ENCODE measurements around the gene RAB11FIP5.

Gene RAB11FIP5

GRCh38 chr2:73112913-73113854 is at the start of gene RAB11FIP5:
Gene RAB11FIP5, minus strand, starts transcription at chr2:73112948. Its CDS starts 171 bp downstream, at chr2:73112777.
- Histone ChIP-seq H3K4me2 (peak within 1 kb of the TSS; percentile 95 to 100 (median 99)), H3K9ac (peak within 1 kb of the TSS; percentile 71 to 91 (median 82)), H3K9me3 (replicated peaks in 1 of 11) (no peaks in the 10 kb centered on the region), H3K4me1 (peaks cover 25 to 37% (median 30%) of the 10 kb centered on the region in 10 experiments), H3K27ac (peak within 1 kb of the TSS; percentile 53 to 78 (median 72)), H3K27me3 (peaks cover 0 to 29% (median 0%) of the 10 kb centered on the region in 11 experiments; a peak in 8 of 22 replicates), H3K36me3 (no peaks in the 10 kb centered on the region), H3K4me3 (peak within 1 kb of the TSS; percentile 76 to 87 (median 80)), H4K20me1 (peaks cover 6 to 35% (median 26%) of the 10 kb centered on the region in 11 experiments; a peak in 16 of 22 replicates)
- TF ChIP-seq Cebpa-rat (IDR thresholded peaks at IDR 0.05), result no peak

DNA sequence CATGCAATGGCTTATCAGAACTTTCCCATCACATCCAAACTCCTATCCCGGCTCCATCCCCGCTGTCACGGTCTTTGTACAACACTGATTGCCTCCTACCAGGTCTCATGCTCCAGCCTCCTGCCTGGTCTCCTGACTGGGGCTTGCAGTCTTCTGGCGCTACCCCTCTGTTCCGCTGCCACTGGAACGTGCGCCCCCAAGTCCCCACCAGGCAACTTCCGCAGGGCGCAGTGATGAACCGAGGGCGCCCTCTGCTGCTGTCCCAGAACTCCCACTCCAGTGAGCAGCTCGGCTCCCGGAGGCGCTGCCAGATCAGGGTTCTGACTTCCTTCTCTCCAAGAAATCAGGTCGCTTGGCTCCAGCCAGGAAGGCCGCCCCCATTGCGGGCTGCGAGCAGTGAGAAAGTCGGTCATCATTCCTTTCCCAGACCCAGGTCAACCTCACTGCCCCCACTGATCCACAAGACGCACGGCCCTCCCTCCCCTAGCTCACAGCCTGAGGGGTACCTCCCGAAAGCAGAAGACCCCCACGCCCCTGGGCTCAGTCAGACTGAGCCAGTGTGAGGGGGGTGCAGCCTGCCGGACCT is 43.9 kb upstream of the RAB11FIP5 start:
- H3K9me3 ChIP-seq (replicated peaks in 1 of 11), result no peaks in the 10 kb centered on the region; a peak in 1 of 22 replicates
- H3K4me3 ChIP-seq, result no peak overlapping the region
- H3K9ac ChIP-seq, result no peak overlapping the region
- no peak for TF ChIP-seq Cebpa-rat (IDR thresholded peaks at IDR 0.05)
- no peaks in the 10 kb centered on the region for H3K36me3 ChIP-seq
- no peak overlapping the region for H3K4me2 ChIP-seq
- H3K4me1 ChIP-seq, result peaks cover 0 to 15% (median 4%) of the 10 kb centered on the region in 10 experiments; a peak in 8 of 20 replicates
- H4K20me1 ChIP-seq, result 0 out of 22 replicates have a peak, but pooled peaks cover 0 to 3% (median 0%) of the 10 kb centered on the region in 11 experiments
- H3K27me3 ChIP-seq, result no peaks in the 10 kb centered on the region
- H3K27ac ChIP-seq, result no peak overlapping the region

DNA sequence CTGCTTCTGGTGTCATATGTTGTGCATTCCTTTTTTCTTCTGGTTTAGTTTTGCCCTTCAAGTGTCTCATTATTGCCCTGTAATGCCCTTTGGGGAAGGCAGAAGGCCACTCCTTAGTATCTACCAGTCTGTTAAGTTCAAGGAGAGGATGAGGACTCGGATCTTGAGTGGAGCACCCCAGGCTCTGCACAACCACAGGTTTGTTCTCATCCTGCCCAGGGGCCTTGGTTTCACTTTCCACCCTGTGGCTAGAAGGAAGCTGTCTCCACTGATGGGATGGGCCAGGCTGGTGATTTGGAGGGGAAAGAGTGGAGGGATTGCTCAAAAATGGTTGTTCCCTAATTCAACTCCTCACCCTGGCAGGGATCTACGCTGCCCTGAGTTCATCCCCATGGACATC is 30.2 kb upstream of the RAB11FIP5 start:
- H3K4me1 ChIP-seq, result peaks cover 0 to 5% (median 0%) of the 10 kb centered on the region in 10 experiments; a peak in 1 of 20 replicates
- H3K4me2 ChIP-seq, result no peak overlapping the region
- no peak overlapping the region for H3K27ac ChIP-seq
- no peaks in the 10 kb centered on the region for H3K27me3 ChIP-seq
- H3K4me3 ChIP-seq, result no peak overlapping the region
- 0 out of 22 replicates have a peak, but pooled peaks cover 0 to 1% (median 0%) of the 10 kb centered on the region in 11 experiments for H3K9me3 ChIP-seq (replicated peaks in 1 of 11)
- no peak for TF ChIP-seq Cebpa-rat (IDR thresholded peaks at IDR 0.05)
- H3K36me3 ChIP-seq, result no peaks in the 10 kb centered on the region
- no peaks in the 10 kb centered on the region for H4K20me1 ChIP-seq
- H3K9ac ChIP-seq, result no peak overlapping the region

DNA sequence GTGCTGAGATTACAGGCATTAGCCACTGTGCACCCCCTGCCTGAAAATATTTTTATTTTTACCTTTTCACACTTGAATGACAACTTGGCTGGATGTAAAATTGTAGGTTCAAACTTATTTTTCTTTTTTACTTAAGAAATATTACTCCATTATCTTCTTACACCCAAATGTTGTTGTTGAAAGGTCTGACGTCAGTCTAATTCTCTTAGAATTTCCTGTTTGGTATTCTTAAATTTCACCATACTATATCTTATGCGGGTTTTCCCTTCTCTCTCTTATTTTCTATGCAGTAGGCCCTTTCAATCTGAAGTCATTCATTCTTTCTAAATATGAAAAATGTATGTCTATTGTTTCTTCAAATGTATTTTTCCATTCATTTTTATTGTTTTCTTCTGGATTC is 29.1 kb upstream of the RAB11FIP5 start:
- no peak overlapping the region for H3K27ac ChIP-seq
- H3K4me3 ChIP-seq, result no peak overlapping the region
- no peaks in the 10 kb centered on the region for H3K36me3 ChIP-seq
- H3K9me3 ChIP-seq (replicated peaks in 1 of 11), result 0 out of 22 replicates have a peak, but pooled peaks cover 0 to 4% (median 0%) of the 10 kb centered on the region in 11 experiments
- peaks cover 0 to 5% (median 0%) of the 10 kb centered on the region in 10 experiments; a peak in 1 of 20 replicates for H3K4me1 ChIP-seq
- H3K27me3 ChIP-seq, result no peaks in the 10 kb centered on the region
- no peaks in the 10 kb centered on the region for H4K20me1 ChIP-seq
- H3K4me2 ChIP-seq, result no peak overlapping the region
- no peak for TF ChIP-seq Cebpa-rat (IDR thresholded peaks at IDR 0.05)
- H3K9ac ChIP-seq, result no peak overlapping the region

DNA sequence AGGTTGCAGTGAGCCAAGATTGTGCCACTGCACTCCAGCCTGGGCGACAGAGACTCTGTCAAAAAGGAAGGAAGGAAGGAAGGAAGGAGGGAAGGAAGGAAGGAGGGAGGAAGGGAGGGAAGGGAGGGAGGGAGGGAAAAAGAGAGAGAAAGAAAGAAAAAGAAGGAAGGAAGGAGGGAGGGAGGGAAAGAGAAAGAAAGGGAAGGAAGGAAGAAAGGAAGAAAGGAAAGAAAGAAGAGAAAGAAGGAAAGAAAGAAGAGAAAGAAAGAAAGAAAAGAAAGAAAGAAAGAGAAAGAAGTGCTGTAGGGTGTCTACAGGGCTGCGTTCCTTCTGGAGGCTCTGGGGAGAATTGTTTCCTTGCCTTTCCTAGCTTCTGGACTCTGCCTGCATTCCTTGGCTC is 22.5 kb upstream of the RAB11FIP5 start:
- Histone ChIP-seq H3K4me2 (no peak overlapping the region), H3K4me3 (no peak overlapping the region), H3K9ac (no peak overlapping the region), H4K20me1 (no peaks in the 10 kb centered on the region; a peak in 1 of 22 replicates), H3K27ac (no peak overlapping the region), H3K27me3 (no peaks in the 10 kb centered on the region), H3K4me1 (peaks cover 0 to 17% (median 9%) of the 10 kb centered on the region in 10 experiments; a peak in 12 of 20 replicates), H3K36me3 (no peaks in the 10 kb centered on the region), H3K9me3 (replicated peaks in 1 of 11) (0 out of 22 replicates have a peak, but pooled peaks cover 0 to 4% (median 0%) of the 10 kb centered on the region in 11 experiments)
- TF ChIP-seq Cebpa-rat (IDR thresholded peaks at IDR 0.05), result no peak

DNA sequence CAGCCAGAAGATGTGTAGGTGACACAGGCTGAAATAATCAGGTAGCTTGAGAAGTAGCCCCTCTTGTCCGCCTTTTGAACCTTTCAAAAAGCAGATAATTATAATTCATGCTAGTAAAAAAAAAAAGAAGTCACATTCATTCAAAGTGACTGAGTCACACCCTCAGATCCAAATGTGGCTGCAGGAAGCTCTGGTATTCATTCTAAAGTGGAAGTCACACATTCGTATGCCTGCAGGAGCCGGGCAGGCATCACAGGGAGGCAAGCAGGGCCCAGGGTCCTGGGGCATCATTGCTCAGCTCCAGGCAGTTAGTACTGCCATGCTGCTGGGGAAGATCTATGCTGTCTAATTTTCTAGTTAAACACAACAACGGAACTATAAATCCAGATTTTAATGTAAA is 21.7 kb upstream of the RAB11FIP5 start:
- TF ChIP-seq Cebpa-rat (IDR thresholded peaks at IDR 0.05), result no peak
- Histone ChIP-seq H3K4me2 (peak overlapping the region in 5 of 11 experiments; percentile 1 to 62 (median 53); a peak in 7 of 22 replicates), H3K27ac (no peak overlapping the region), H3K4me3 (no peak overlapping the region), H3K9me3 (replicated peaks in 1 of 11) (0 out of 22 replicates have a peak, but pooled peaks cover 0 to 4% (median 0%) of the 10 kb centered on the region in 11 experiments), H3K9ac (no peak overlapping the region), H4K20me1 (no peaks in the 10 kb centered on the region; a peak in 1 of 22 replicates), H3K36me3 (no peaks in the 10 kb centered on the region), H3K27me3 (no peaks in the 10 kb centered on the region), H3K4me1 (peaks cover 0 to 17% (median 9%) of the 10 kb centered on the region in 10 experiments; a peak in 12 of 20 replicates)

- no peak overlapping the region for H3K27ac ChIP-seq
- H3K4me3 ChIP-seq, result no peak overlapping the region
- H3K9ac ChIP-seq, result no peak overlapping the region
- H3K36me3 ChIP-seq, result no peaks in the 10 kb centered on the region
- H3K4me1 ChIP-seq, result peaks cover 0 to 17% (median 9%) of the 10 kb centered on the region in 10 experiments; a peak in 12 of 20 replicates
- no peaks in the 10 kb centered on the region for H3K27me3 ChIP-seq
- no peaks in the 10 kb centered on the region; a peak in 1 of 22 replicates for H4K20me1 ChIP-seq
- peak overlapping the region in 7 of 11 experiments; percentile 1 to 62 (median 48); a peak in 11 of 22 replicates for H3K4me2 ChIP-seq
- no peak for TF ChIP-seq Cebpa-rat (IDR thresholded peaks at IDR 0.05)
- 0 out of 22 replicates have a peak, but pooled peaks cover 0 to 4% (median 0%) of the 10 kb centered on the region in 11 experiments for H3K9me3 ChIP-seq (replicated peaks in 1 of 11)
Observed at GRCh38 chr2:73133566-73134197, 20.9 kb upstream of the RAB11FIP5 start.

GRCh38 chr2:73131807-73132206 is 19.1 kb upstream of the RAB11FIP5 start:
- TF ChIP-seq Cebpa-rat (IDR thresholded peaks at IDR 0.05), result no peak
- no peak overlapping the region for H3K4me2 ChIP-seq
- peaks cover 0 to 1% (median 0%) of the 10 kb centered on the region in 11 experiments; a peak in 2 of 22 replicates for H3K9me3 ChIP-seq (replicated peaks in 1 of 11)
- H3K36me3 ChIP-seq, result no peaks in the 10 kb centered on the region
- no peaks in the 10 kb centered on the region; a peak in 1 of 22 replicates for H4K20me1 ChIP-seq
- no peak overlapping the region for H3K4me3 ChIP-seq
- H3K27ac ChIP-seq, result no peak overlapping the region
- no peaks in the 10 kb centered on the region for H3K27me3 ChIP-seq
- H3K4me1 ChIP-seq, result peaks cover 0 to 17% (median 9%) of the 10 kb centered on the region in 10 experiments; a peak in 12 of 20 replicates
- no peak overlapping the region for H3K9ac ChIP-seq
